Astrocyte of the spinal cord (primary cell): ENCODE measurements around the gene FGFR4.
A peak's percentile ranks its signal among the peaks of the same experiment; 100 is the strongest.

Experiments
- DNase-seq: peaks from one replicate; pipeline ENCODE4 v3.0.0; 2011; ENCODE audit warnings: low read depth, low spot score
- H3K4me3 ChIP-seq: 2 replicates; pipeline ENCODE4 v1.5.1; 2011; ENCODE audit warnings: low read depth, mild to moderate bottlenecking, low read length, moderate library complexity
- in situ Hi-C: cut with HindIII; loops from 2 replicates; pipeline ENCODE4 v1.10.0; 2017; ENCODE audit warnings: low sequenced_read_pairs
- TF ChIP-seq, protein P1 (sequence below): IDR thresholded peaks from 2 replicates; pipeline ENCODE4 v1.5.1; 2012; ENCODE audit warnings: low read depth, mild to moderate bottlenecking, low read length, inconsistent platforms

Gene FGFR4

DNA sequence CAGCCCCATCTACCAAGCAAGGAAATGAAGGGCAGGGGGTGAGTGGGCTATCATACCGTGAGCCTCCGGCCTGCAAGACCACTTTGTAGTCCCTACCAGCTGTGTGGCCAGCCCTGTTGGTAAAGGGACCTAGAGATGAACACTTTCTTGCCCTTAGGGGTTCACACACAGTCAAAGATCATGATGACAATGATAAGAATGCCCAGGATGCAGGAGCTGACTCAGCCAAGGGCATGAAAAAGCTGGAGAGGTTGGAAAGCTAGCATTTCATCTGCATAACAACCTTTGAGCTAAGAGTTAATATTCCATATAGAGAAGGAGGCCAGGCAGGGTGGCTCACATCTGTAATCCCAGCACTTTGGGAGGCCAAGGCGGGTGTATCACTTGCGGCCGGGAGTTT lies 19.2 kb upstream of the FGFR4 start:
- DNase-seq, result no peak
- in situ Hi-C loops, result no loop called here
- H3K4me3 ChIP-seq, result no peak overlapping the region
- TF ChIP-seq, protein P1, sequence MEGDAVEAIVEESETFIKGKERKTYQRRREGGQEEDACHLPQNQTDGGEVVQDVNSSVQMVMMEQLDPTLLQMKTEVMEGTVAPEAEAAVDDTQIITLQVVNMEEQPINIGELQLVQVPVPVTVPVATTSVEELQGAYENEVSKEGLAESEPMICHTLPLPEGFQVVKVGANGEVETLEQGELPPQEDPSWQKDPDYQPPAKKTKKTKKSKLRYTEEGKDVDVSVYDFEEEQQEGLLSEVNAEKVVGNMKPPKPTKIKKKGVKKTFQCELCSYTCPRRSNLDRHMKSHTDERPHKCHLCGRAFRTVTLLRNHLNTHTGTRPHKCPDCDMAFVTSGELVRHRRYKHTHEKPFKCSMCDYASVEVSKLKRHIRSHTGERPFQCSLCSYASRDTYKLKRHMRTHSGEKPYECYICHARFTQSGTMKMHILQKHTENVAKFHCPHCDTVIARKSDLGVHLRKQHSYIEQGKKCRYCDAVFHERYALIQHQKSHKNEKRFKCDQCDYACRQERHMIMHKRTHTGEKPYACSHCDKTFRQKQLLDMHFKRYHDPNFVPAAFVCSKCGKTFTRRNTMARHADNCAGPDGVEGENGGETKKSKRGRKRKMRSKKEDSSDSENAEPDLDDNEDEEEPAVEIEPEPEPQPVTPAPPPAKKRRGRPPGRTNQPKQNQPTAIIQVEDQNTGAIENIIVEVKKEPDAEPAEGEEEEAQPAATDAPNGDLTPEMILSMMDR, result no peak

DNA sequence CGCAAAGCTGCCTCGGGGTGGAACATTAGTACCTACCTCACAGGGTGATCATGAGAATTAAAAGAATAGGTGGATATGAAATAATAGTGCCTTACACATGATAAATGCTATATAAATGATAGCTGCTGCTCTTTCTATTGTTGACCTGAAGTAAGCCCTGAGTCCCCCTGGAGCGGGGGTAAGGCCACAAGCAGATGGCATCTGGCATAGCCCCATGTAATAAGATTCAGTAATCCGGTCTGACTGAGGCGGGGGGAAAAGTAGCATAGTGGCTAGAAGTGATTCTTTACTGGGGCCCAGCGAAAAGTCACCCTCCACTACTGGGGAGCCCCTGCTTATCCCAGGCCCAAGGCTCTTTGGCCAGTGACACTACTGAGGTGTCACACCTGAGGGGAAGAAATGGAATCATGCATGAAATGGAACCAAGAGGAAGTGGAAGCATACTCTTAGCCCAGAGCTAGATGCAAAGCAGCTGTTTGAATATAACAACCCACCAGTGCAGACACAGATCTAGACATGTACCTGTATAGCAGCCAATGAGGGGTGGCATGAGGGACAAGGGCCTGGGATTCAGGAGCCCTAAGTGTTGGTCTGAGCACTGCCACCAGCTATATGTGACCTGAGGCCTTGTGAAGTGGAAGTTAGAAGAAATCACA lies 16.1 kb upstream of the FGFR4 start:
- no peak overlapping the region for H3K4me3 ChIP-seq
- TF ChIP-seq, protein P1, result no peak
- no peak for DNase-seq
- in situ Hi-C loops, result no loop called here

DNA sequence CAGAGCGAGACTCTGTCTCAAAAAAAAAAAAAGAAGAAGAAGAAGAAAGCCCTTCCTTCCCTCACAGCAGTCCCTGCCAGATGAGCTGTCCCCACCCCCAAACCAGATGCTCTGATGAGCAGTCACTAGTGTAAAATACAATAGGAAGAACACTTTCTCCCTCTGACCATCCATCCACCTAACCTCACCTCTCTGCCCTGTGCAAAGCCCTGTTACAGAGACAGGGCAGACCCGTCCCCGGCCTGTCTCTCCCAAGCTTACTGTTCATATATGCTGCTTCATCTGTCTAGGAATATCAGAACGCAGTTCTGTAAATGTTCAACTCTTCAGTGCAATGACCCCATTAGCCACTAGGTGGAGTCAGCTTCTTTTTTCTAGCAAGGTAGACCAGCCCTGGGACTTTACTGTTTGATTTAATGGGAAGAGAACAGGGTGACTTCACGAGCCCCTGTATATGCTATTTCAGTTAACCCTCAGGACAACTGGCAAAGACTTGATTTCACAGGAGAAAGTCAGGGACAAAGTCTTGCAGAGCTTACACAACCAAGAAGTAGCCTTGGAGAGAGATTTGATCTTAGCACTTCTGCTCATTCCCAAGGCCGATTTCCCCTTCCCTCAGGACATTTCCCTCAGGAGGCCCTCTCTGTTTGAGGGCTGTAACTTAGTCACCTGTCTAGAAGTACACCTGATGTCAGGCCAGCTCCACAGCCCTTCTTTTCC lies 14.9 kb upstream of the FGFR4 start:
- in situ Hi-C loops, result no loop called here
- H3K4me3 ChIP-seq, result no peak overlapping the region
- TF ChIP-seq, protein P1, result peak; percentile 92
- peak; percentile 87 for DNase-seq

DNA sequence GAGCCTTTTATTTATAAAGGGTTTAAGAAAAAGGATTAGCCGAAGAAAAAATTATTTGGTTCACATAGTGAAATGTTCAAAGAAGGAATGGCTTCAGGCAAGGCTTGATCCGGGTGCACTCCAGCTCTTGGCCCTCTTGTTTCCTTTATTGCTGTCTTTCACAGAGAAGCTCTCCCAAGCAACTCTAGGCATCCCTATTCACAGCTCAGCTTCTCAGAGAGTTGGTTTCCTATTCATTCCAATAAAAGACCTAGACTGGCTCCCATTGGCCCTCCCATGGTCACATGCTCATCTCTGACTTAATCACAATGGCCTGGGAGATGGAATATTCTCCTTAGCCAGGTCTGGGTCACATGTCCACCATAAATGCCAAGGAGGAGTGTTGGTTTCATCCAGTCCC lies 9.4 kb upstream of the FGFR4 start:
- TF ChIP-seq, protein P1, result no peak
- no peak overlapping the region for H3K4me3 ChIP-seq
- in situ Hi-C loops, result no loop called here
- DNase-seq, result no peak

DNA sequence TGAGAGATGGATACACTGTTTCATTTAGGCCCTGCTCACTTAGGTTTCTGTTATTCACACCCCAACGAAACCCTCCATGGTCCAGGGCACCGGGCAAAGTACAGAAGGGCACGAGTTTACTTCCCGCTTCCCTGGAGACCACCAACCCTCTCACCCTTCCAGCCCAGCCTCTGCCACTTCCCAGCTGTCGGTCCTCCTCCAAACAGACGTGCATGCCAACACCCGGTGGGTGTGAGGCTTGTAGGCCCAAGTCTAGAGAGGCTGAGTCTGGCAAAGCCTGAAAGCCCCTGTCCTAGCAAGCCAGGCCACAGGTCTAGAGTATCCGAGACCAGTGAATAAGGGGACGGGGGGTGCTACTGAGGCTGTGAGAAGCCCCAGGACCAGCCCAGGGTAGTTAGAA lies 7.1 kb upstream of the FGFR4 start:
- DNase-seq, result no peak
- in situ Hi-C loops, result no loop called here
- H3K4me3 ChIP-seq, result no peak overlapping the region
- TF ChIP-seq, protein P1, result no peak

DNA sequence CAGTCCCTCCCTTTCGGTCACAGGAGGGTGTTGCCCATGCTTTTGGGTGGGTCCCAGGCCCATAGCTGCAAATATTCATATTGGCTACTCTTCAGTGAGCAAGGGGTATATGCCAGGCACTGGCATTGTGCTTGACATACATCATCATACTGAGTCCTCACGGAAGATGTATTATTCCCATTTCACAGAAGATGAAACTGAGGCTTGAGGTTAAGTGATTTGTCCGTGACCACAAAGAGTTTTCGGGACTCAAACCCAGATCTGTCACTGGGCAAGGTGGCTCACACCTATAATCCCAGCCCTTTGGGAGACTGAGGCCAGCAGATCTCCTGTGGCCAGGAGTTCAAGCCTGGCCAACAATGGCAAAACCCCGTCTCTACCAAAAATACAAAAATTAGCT lies 6.5 kb upstream of the FGFR4 start:
- in situ Hi-C loops, result no loop called here
- no peak for DNase-seq
- no peak overlapping the region for H3K4me3 ChIP-seq
- TF ChIP-seq, protein P1, result no peak
